MM.1S (cell line): ENCODE data around the gene CHCHD3.

Experiments
- EZH2 ChIP-seq: fragments of 300-600 bp; sonication (generic); optimal IDR thresholded peaks from 2 replicates; pipeline ENCODE3; 2017; ENCODE audit warnings: low read depth, mild to moderate bottlenecking, antibody characterized with exemption, low read length, mixed read lengths
- TF ChIP-seq, protein P1 (sequence below): fragments of 300-600 bp; sonication (generic); IDR thresholded peaks from 2 replicates; pipeline ENCODE4 v1.5.1; 2016; ENCODE audit warnings: antibody characterized with exemption, low read length, mixed read lengths

DNA sequence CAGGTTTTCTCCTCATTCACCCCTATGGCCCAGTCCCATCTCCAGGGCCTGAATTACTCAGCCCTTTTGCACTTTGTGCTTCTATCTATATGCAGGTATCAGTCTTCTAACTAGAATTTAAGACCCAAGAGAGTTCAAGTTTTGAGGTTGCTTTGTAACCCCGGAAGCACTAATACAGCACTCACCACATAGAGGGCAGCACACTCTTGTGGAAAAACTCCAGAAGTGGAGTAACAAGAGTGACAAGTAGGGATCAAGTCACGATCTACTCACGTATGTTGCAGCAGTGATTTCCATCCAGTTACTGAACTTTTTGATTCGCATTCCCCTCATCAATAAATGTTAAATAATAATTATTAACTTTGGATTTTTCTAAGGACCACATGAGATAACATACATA is 151.0 kb downstream of the CHCHD3 start:
- TF ChIP-seq, protein P1, sequence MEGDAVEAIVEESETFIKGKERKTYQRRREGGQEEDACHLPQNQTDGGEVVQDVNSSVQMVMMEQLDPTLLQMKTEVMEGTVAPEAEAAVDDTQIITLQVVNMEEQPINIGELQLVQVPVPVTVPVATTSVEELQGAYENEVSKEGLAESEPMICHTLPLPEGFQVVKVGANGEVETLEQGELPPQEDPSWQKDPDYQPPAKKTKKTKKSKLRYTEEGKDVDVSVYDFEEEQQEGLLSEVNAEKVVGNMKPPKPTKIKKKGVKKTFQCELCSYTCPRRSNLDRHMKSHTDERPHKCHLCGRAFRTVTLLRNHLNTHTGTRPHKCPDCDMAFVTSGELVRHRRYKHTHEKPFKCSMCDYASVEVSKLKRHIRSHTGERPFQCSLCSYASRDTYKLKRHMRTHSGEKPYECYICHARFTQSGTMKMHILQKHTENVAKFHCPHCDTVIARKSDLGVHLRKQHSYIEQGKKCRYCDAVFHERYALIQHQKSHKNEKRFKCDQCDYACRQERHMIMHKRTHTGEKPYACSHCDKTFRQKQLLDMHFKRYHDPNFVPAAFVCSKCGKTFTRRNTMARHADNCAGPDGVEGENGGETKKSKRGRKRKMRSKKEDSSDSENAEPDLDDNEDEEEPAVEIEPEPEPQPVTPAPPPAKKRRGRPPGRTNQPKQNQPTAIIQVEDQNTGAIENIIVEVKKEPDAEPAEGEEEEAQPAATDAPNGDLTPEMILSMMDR: peak; percentile 32
- TF ChIP-seq EZH2: no peak
